CD4-positive, alpha-beta T cell treated with Interleukin-21 for 1 hour (primary cell): ENCODE data around the gene RNF38.

ENCODE experiments used
- DNase-seq: peaks from one replicate; pipeline ENCODE4 v3.0.0-alpha.2; 2020

Gene RNF38

DNA sequence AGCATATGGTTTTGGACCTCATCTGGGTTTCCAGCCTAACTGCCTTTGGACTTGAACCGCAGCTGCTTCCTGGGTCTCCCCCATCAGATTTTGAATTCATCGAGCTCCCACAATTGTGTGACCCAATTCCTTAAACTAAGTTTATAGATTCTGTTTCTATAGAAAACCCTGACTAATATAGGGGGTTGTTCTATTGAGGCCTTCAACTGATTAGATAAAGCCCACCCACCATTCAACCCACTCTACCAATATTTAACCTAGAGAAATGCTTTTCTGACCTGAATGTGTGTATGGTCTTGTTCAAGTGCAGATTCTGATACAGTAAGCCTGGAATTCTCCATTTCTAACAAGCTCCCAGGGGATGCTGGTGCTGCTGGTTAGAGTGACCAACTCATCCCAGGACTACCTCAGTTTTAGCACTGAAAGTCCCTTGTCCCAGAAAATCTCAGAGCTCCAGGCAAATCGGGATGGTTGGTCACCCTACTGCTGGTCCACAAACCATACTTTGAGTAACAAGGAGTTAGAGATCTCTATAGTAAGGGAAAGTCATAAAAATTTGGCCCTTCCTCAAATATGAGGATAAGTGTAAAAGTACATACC is 110.1 kb downstream of the RNF38 start:
- no peak for DNase-seq

DNA sequence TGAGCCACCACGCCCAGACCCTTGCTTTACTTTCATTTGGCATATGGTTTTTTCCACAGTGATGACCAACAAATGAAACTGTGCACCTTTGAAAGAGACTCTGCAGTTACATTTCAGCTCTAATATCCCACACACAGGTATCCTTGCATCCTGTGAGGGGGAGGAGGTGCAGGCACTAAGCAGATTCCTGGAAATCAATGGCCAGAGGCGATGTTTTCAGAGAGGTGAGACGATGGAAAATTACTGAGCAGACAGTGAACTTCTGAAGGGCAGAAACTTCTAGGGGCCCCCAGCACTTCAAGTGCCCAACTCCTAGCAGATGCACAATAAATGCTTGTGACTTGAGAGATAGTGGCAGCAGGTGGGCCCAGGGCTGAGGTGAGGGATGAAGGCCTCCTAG is 112.0 kb downstream of the RNF38 start:
- DNase-seq = no peak
